ENCODE data around the gene SLC37A4.

DNA sequence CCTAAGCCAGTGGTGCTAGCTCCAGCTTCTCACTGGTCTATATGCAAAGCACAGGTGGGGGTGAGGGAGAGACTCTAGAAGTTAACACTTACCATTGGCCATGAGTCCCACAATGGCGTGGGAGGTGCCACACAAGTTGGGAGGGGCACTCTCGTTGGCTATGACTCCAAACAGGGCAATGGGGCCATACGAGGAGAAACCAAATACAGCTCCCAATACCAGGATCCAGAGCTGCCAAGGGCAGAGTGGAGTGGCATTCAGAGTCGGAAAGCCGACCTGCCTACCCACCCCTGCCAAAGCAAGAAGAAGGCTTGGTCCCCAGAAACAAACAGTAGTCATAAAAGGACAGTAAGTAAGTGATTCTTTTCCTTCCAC is 5.6 kb downstream of the SLC37A4 start:
- TF ChIP-seq, protein P1, sequence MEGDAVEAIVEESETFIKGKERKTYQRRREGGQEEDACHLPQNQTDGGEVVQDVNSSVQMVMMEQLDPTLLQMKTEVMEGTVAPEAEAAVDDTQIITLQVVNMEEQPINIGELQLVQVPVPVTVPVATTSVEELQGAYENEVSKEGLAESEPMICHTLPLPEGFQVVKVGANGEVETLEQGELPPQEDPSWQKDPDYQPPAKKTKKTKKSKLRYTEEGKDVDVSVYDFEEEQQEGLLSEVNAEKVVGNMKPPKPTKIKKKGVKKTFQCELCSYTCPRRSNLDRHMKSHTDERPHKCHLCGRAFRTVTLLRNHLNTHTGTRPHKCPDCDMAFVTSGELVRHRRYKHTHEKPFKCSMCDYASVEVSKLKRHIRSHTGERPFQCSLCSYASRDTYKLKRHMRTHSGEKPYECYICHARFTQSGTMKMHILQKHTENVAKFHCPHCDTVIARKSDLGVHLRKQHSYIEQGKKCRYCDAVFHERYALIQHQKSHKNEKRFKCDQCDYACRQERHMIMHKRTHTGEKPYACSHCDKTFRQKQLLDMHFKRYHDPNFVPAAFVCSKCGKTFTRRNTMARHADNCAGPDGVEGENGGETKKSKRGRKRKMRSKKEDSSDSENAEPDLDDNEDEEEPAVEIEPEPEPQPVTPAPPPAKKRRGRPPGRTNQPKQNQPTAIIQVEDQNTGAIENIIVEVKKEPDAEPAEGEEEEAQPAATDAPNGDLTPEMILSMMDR (IDR thresholded peaks at IDR 0.05; ENCODE audit: low read depth, low read length, poor library complexity, severe bottlenecking) = no peak
- no peak for TF ChIP-seq EZH2phosphoT487 (IDR thresholded peaks at IDR 0.05; ENCODE audit: borderline replicate concordance, low read length)

Measured in DOHH2 (cell line).